GM21529 (cell line): ENCODE measurements around the gene KMO.
A peak's percentile ranks its signal among the peaks of the same experiment; 100 is the strongest.

Experiments used
- ATAC-seq: cut with Tn5 transposase; IDR thresholded peaks from one replicate; pipeline ENCODE4 v1.9.1; 2021; ENCODE audit not compliant: unreplicated experiment

Gene KMO

DNA sequence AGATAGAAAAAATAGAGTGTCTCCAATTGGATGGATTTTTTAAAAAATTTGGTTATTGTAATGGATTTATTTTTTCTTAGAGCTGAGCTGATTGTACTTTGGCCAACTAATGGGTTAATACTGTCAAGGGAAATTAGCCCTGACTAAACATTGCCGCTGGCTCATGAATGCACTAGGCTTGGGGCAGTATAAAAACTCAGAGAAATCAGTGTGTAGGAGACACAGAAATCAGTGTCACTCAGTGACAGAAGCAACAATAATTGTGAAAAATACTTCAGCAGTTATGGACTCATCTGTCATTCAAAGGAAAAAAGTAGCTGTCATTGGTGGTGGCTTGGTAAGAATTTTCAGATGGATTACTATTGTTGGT lies at the start of gene KMO:
Gene KMO (plus strand): TSS at position 217 of the 370 bp plus-strand sequence. CDS start 67 bp downstream, at position 284.
- peak; percentile 29 for ATAC-seq

DNA sequence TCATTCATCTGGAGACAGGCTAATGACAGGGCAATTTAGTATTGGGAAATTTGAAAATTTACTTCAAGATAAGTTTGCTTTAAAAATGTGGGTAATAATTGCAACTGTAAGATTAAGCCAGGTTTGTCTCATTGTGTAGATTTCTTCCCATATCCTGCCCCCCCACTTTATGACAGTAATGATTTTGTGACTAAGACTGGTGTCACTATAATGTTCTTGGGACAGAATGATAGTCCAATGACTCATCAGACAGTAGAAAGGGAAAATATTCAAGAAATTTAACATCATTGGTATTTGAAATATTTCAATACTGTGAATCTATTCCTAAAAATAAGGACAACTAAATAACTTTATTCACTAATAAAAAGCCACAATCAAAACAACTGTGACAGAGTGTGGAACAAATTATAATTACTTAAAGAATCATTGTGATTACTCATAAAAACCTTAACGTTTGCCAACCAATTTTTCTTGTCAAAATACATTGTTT lies 49.4 kb upstream of the KMO start:
- ATAC-seq = no peak

DNA sequence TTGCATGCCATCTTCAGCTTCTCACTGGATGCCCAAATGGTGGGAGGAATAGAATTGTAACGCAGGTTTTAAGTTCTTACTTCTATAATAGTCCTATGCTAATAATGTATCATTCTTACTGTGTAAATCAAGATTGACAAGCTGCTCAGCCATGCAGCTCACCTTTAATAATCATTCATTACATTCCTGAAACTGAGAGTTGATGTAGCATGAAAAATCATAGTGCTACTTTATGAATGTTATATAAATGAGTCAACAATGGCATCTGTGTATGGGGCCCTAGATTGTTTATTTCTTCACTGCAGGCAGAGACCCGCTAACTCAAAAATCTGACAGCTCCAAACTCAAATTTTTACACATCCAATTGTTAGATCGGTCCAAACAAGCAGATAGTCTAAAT lies 47.0 kb upstream of the KMO start:
- ATAC-seq = peak; percentile 58

DNA sequence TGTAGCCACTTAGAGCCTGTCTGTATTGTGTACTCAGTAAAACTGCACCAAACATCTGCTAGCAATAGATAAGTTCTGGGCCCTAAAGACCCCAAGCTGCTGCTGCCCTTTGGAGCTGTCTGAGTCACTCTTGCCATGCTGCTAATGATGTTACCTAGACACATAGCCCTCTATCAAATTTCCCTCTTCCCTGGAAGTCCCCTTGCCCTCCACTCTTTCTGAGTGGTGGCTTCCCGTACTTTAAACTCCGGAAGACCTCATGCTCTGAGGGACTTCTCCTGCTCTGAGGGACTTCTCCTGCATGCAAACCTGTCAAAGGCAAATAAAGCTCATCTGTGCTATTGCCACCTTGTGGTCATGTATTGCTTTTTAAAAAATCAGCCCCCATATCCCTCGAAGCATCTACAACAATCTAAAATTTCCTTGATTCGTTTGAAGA lies 46.6 kb upstream of the KMO start:
- peak; percentile 71 for ATAC-seq

DNA sequence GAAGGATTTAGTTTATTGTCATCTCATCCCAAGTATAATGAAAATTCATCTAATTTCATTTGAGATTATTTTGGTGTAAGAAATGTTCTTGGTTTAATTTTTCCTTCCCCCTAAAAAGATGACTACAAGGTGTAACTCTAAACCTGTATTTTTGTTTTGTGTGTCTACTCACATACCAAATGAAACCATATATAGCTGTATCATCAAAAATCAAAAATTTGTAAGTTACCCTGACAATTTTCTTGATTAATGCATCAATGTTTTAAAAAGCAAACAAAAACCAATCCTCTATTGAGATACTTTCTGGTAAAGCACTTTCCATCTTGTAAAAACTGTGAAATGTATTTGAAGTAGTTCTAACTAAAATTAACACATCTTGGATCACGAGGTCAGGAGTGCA lies 43.4 kb upstream of the KMO start:
- no peak for ATAC-seq

DNA sequence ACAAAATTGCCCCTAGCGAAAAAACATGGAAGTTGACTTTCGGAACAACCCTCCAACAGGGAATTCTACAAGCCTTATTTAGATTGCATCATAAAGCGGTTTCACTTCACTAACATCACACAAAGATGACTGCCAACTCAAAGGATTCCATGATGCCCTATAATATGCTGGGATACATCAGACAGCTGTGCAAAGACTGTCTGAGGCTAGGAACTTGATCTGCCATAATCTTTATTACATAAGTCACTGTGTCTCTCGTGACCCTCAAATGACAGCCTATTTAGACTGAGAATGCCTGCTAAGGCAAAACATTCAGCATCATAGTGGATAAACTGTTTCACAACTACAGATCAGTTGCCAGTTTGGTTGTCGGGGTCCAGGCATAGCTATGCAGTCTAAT lies 36.4 kb upstream of the KMO start:
- ATAC-seq = no peak

DNA sequence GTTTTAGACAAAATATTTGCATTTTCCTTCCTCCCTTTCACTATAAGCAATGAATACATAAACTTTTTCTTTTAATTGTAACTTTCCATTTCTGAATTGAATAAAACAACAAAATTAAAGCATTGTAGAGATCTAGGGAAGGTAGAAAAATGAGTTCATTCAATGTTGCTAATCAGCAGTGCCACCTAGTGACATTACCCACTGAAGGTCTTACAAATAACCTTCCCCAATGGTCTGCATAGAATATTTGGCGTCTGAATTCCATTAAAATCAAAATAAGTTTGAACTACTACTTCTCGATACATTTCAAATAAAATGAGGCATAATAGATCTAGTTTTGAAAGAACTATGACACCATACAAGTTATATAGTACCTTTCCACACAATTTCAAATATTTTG lies 32.3 kb upstream of the KMO start:
- ATAC-seq = peak; percentile 55

DNA sequence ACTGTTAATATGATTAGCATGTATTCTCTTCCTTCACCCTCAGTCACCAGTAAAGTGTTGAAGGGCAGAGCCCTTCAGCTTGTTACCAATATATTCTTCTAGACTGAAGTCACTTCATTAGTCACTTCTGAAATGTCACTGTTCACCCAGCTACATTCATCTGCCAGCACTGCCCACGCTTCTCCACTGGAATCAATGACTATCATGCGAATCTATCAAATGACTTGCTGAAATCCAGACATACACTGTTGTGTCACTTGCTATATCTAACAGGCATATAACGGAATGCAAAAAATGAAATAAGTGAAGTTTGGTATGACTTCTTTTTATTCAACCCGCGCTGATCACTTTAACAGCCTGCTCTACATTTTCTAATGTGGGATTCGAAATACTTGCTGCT lies 28.7 kb upstream of the KMO start:
- ATAC-seq = no peak

DNA sequence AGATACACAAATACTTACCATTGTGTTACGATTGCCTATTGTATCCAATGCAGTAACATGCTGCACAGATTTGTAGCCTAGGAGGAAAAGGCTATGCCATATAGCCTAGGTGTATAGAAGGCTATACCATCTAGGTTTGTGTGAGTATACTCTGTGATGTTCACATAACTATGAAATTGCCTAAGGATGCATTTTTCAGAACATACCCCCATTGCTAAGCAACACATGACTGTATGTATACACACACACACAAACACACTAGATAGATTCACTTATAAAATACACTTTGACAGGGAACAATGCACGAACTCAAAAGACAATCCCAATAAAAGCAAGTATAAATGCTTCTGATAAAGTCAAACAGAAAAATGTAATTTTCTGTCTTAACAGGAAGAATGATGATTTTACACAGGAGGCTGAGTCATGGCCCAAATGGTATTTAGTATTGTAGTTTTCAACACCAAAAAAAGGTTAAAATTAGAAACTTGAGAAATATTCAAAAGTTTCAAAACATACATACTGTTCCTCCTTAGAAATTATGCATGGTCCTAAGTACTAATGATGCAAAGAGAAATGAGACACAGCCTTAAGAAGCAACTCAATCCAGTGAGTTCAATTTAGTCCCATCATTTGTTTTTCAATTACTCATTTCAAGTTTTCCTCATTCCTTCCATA lies 24.9 kb upstream of the KMO start:
- ATAC-seq = no peak

DNA sequence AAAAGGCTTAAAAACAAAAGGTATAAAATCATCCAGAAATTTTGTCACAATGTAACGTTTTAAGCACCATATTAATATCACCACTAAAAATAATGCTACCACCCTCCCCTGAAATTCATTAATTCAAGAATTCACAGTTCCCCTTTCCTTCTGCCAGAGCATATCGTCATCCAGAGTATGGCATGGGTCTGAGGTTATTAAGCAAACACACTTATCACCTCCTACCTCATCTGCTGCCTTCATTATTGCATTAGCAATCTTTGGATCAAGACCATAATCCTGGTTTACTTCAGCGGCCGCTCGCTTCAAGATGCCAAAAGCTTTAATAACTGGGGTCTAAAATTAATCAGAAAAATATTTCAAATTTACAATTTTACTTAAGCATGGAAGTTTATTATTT lies 18.8 kb upstream of the KMO start:
- ATAC-seq = no peak

DNA sequence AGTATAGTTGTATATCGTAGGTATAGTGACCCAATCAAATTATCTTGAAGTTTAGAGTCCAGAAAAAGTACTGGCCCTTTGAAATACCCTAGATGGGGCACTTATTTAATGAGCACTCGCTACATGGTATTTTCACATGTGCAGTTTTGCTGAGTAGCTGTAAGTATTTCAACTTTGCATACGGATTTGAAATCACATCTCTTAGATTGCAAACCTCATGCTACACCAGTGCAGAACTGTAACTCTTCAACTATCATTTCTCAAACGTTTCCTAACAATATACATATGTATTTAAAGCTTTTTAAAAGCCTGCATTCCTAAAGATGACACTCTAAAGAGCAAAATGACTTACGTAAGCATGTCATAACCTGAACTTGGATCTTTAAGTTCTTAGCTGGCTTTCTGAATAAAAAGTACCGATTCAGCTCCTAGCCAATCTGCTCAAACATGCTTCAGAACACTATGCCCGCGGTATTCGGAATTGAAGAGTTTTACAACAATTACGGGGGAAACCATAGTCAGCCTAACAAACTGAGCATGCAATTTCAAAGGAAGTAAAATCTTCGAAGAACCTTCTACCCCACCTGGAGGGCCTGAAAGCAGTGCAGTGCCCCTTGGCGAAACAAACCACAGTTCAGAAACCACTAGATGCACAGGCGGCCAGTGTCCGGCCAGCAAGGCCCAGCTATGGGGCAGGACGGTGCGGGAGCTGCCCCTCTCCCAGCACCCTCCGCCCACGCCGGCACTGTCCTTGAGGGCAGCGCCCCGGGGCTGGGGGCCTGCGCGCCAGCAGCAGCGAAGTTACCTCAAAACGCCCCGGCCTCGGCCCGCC lies 13.5 kb upstream of the KMO start:
- peak; percentile 31 for ATAC-seq

DNA sequence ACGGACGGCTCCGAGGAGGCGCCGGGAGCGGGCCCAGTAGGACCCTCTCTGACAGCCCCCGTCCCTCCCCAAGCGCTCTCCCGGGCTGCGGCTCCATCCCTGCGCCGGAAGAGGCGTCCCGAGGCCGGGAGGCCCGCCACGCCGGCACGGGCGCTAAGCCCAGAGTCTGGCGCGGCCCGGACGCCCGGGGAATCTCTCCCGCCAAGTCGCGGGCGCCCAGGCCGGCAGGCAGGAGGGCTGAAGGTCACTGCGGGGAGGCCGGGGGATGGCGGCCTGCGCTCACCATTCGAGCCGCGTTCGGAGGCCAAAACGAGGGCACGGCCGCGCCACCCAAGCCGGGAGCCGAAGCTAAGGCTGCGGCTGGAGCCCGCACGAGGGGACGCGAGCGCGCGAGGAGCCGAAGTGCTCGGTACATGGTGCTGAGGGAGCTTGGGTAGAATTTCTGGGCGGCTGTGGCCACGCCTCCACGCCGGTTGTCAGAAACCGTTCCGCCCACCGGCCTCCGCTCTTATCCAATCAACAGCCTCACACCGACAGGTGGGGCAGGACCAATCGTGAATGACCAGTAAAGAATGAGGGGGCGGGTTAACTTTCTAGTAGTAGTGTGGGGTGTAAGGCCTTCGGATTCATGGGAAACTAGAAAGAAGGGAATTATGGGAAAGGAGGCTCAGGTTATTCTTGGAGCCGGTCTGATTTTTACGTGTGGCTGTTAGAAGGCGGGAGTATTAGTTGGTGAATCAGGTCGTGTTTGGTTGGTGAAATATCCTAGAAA lies 12.7 kb upstream of the KMO start, which contains the start of gene FH:
Gene FH (minus strand): TSS at position 448 of the 772 bp plus-strand sequence. CDS start 33 bp downstream, at position 415.
- peak; percentile 95 for ATAC-seq

DNA sequence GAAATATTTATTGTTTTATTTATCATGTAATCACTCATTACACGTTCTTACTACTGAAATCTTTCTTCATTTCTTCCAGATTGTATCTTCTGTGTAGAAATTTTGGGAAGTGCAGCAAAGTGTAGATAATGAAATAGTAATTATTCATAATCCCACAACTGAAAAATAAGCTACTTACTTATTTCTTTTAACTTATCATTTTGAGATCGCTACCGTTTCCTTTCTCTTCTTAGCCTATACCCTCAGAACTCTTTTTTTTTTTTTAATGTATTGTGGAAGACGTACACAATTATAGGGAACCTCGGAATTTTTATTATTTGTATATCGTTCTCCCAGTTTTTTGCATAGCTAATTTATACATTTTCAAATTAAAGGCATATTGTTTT lies 12.1 kb upstream of the KMO start:
- no peak for ATAC-seq

DNA sequence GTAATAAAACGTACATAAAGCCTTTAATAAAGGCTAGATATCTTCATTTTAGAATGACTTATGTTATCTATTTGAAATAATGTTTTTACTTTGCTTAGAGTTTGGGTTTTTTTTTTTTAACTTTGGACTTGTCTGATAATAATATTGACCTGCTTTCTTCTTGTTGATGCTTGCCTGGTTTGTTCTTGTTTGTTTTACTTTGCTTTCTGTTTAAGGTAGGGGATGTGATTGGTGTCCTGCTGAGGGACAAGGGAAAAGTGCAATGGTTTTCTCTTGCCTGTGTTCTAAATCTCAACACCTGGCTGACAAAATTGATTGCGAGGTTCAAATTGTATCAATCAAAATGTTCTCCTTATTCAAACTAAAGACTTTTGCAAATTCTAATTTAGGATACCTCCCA lies 10.5 kb upstream of the KMO start:
- no peak for ATAC-seq

DNA sequence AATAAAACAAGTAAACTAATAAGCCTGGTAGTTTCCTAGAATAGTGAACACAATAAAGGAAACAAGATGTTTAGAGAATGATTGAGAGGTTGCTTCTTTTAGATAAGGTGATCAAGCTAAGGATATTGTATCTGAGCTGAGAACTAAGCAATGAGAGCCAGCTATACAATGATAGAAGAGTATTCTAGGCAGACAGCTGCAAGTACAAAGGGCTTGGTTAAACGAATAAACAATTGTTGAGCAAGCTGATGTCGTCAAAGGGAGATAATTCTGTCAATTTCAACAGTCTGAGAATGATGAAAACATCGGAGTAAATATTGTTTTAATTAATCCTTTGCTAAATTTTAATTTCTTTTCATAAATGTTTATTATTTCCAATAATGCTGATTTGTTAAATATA lies 7.2 kb upstream of the KMO start:
- no peak for ATAC-seq

DNA sequence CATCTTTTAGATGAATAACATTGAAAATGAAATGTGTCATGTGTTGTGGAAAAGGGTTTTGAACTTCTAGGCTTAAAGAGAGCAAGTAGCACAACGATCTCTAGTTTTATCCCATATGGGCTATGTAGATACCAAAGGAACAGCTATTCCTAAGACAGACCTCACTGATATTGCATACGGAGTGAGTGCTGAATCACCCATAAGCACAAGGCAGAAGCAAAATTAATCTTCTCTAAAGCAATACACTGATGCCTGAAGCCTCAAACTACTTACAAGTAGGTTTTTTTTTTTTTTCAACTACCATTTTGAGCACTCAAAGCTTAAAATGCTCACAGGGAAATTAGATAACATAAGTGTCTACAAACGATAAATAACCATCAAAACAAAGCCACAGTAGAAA lies 5.0 kb upstream of the KMO start:
- ATAC-seq = no peak

DNA sequence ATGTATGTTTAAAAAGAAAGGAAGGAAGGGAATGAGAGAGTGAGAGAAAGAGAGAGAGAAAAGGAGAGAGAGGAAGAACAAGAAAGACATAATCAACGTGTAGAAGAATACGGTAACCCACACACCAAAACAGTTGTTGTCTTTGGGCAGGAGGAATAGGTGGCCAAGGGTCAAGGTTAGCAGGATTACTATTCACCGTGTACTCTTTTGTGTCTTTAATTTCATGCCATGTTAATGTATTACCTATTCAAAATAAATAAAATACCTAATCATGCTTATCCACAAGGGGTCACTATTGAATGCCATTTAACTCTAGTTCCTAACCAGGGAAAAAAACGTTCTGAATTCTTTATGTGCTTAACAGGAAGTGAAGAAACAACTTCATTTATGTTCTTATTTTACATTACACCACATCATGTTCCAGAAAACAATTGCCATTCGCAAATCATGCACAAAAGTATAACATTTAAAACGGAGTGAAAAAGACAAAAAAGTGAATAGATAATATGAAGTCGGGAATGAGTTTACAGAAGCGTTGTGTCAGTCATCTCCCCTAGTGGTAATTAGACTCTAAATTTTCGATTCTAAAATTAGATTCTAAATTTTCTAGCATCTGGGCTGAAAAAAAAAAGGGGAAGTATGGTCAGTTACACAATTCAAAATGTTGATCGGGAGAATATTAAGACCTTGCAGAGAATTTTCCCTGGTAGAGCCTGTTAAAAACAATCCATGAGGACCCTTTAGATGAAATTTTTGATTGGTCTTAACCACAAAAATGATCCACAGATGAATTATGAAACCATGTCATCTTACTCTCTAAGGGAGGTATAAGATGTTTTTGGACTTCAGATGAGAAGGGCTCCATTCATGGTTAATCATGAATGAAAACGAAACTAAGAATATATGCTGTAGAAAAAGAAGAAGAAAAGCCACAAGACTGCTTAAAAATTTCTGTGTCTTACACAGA lies 700 bp upstream of the KMO start:
- peak; percentile 61 for ATAC-seq

DNA sequence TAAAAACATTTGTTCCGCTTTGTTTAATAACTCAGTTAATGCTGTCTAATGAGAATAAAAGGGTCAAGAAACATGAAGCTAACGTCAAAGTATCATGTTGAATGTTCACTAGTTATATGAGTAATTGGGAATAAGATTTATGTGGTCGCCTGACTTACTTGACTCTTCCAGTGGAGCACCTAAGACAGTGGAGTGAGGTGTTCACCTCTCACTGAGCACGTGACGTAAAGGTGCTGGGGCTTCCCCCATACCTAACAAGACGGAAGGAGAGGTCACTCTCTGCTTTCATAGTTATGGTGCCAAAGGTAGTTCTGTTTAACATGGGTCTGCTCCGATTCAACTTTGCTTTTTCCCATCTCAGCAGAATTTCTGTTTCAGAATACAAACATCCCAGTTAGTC lies 686 bp downstream of the KMO start:
- peak; percentile 66 for ATAC-seq

DNA sequence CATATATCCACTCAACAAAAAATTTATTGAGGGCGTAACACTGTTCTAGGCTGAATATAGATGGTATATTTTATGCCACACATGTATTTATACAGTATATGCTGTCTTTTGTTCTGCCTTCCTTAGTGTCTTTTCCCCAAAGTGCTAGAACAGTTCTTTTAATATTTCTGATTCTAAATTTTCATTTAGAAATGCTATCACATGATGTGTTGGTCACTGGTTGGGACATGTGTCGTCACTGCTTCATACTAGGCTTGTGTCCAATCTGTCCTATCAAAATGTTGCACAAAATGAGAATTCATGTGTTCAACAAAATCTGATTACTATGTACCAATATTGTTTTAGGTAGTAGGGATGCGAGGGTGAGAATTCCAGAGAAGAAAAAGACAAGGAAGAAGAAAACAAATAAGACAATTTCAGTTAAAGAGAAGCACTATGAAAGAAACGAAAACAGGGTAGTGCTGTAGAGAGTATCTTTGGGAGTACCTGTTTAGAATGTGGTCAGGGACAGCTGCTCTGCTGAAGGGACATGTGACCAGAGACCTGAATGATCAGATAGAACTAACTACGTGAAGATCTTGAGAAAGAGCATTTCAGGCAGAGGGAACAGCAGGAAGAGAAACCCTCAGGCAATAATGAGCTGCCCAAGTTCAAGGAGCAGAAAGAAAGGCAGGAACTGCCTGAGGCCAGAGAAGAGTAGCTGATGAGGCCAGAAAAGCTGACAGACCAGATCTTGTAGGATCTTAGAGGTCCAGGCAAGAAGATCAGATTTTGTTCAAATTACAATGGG lies 1.3 kb downstream of the KMO start:
- peak; percentile 45 for ATAC-seq

DNA sequence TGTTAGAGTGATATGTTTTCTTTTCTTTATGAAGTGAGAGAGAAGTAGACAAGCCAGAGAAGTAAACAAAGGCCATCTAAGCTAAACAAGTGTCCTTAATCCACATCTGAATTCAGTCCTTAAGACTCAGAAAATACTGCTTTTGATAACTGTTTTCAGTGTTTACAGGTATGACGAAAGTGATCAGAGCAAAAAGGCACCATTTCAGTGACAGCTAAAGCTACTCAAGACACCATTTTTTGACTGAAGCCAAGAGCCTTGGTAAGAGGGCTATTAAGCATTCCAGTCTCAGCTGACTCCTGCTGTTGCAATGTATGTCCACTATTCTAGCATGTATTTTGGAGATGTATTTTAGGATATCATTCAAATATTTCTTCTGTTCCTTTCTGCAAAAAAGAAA lies 4.1 kb downstream of the KMO start:
- ATAC-seq = no peak
